Measurements from ENCODE around the gene GHRH.

GRCh38 chr20:37308086-37309050 is 46.8 kb upstream of the GHRH start:
- TF ChIP-seq POLR2A (IDR thresholded peaks at IDR 0.05) (no peak), CTCF (IDR thresholded peaks at IDR 0.05) (no peak)
